Gastroesophageal sphincter (tissue), 3 donors: ENCODE measurements around the gene NINL.

Experiments
- CTCF ChIP-seq, 4 experiments: fragments of 200-600 bp in 2 of 4; fragments of 450-650 bp in 2 of 4; sonication (generic) in 1 of 4; IDR thresholded peaks; one replicate each; pipeline ENCODE4 v1.5.1; 2017 to 2019; ENCODE audit warnings: antibody characterized with exemption in 4 of 4, mild to moderate bottlenecking in 2 of 4, moderate library complexity in 2 of 4
- EP300 ChIP-seq: sonication (generic); formaldehyde crosslinking; IDR thresholded peaks from one replicate; pipeline ENCODE4 v1.6.1; 2017; ENCODE audit warnings: antibody characterized with exemption, mild to moderate bottlenecking
- POLR2A ChIP-seq, 2 donors: fragments of 450-650 bp; IDR thresholded peaks; one replicate each; pipeline ENCODE4 v1.6.1; 2017; ENCODE audit warnings: antibody characterized with exemption in 2 of 2, mild to moderate bottlenecking in 2 of 2, moderate library complexity in 1 of 2
- POLR2AphosphoS5 ChIP-seq: sonication (generic); formaldehyde crosslinking; IDR thresholded peaks from one replicate; pipeline ENCODE4 v1.6.1; 2017; ENCODE audit warnings: antibody characterized with exemption

GRCh38 chr20:25623225-25623735, 37.9 kb upstream of the NINL start:
- TF ChIP-seq CTCF (IDR thresholded peaks at IDR 0.05) = no peak
- TF ChIP-seq POLR2A (IDR thresholded peaks at IDR 0.05) = no peak
- no peak for TF ChIP-seq POLR2AphosphoS5
- TF ChIP-seq EP300 = no peak
